Measurements from ENCODE around the gene TNF. TPM values are rescaled to one million over a fixed set of nuclear protein-coding genes. Genes with fewer than 3 reads are reported as not detected.

TNF gene
- total RNA-seq, 1 experiment from 2014 or later = 0.17 TPM

DNA sequence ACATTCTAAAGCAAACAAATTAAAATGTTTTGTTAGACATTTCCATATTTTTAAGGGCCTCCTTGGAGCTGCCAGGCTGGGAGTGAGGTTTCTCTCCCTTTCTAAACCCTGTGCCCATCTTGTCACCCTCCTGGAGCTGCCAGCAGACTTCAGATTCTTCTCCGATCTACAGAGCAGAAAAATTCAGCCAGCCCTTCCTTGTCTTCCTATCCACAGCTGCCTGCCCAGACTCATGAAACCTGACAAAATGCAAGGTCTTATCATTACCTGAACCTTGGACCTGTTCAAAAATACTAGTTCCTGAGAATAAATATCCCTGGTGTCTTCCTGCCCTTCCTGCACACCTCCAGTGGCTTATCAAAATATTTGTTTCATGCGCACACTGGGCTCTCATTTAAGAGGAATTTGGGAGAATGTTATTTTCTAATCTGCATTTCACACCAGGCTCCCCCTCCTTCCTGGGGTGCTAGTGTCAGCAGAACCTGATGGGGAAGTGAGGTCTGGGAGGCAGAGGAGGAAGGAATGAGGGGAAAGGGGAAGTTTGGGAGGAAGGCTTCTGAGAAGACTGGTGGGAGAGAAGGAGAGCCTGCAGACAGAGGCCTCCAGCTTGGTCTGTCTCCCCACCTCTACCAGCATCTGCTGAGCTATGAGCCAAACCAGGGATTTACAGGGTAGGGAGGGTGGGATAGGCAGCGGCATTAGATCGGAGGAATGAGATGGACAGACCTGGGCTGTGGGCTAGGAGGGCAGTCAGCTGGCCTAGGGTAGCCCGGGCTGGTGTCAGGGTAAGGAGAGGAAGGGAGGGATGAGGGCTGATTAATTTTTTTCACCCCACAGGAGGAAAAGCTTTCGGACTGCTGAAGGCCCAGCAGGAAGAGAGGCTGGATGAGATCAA lies 39.6 kb downstream of the TNF start, which contains the start of gene AIF1:
Gene AIF1, plus strand, starts transcription at position 551 of the 895 bp plus-strand sequence. Its CDS starts 96 bp downstream, at position 647.
- no TSS peak for BruUV-seq (replicated peaks)
- H3K27me3 ChIP-seq (replicated peaks; ENCODE audit: insufficient read depth, low read depth, low read length, poor library complexity) = no peaks in the 10 kb centered on the region
- TF ChIP-seq, protein P1, sequence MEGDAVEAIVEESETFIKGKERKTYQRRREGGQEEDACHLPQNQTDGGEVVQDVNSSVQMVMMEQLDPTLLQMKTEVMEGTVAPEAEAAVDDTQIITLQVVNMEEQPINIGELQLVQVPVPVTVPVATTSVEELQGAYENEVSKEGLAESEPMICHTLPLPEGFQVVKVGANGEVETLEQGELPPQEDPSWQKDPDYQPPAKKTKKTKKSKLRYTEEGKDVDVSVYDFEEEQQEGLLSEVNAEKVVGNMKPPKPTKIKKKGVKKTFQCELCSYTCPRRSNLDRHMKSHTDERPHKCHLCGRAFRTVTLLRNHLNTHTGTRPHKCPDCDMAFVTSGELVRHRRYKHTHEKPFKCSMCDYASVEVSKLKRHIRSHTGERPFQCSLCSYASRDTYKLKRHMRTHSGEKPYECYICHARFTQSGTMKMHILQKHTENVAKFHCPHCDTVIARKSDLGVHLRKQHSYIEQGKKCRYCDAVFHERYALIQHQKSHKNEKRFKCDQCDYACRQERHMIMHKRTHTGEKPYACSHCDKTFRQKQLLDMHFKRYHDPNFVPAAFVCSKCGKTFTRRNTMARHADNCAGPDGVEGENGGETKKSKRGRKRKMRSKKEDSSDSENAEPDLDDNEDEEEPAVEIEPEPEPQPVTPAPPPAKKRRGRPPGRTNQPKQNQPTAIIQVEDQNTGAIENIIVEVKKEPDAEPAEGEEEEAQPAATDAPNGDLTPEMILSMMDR (conservative IDR thresholded peaks at IDR 0.05; ENCODE audit: low read depth, low read length) = no peak
- TF ChIP-seq EZH2 (IDR thresholded peaks at IDR 0.05; ENCODE audit: borderline replicate concordance, low read depth, low read length, poor library complexity, severe bottlenecking) = no peak
- no peaks in the 10 kb centered on the region for H3K36me3 ChIP-seq (ENCODE audit: insufficient read depth, low read length, poor library complexity, severe bottlenecking)
- H3K27ac ChIP-seq (ENCODE audit: low read depth, low read length, poor library complexity, severe bottlenecking) = peak within 1 kb of the TSS; percentile 14
- no peaks in the 10 kb centered on the region for H3K9me3 ChIP-seq (ENCODE audit: low read depth, low read length, poor library complexity, severe bottlenecking)
- H3K4me1 ChIP-seq (ENCODE audit: insufficient read depth, low read length, poor library complexity, severe bottlenecking) = peaks cover 11% of the 10 kb centered on the region
- no peak within 1 kb of the TSS for H3K4me3 ChIP-seq (ENCODE audit: low read depth, low read length, poor library complexity, severe bottlenecking)
- intact Hi-C loops (cut with micrococcal nuclease; ENCODE audit: unreplicated experiment) = loop anchor here (1.0 kb wide), 1 partner anchor 31 kb away; no protein-coding TSS in a partner anchor
- CTCF ChIA-PET = no interaction called here
- POLR2A ChIA-PET (ENCODE audit: low non-redundant PET) = no interaction called here
- no peak for DNase-seq (ENCODE audit: low spot score)

- POLR2A ChIA-PET (ENCODE audit: low non-redundant PET) = no interaction called here
- H3K27ac ChIP-seq (ENCODE audit: low read depth, low read length, poor library complexity, severe bottlenecking) = no peak overlapping the region
- H3K4me3 ChIP-seq (ENCODE audit: low read depth, low read length, poor library complexity, severe bottlenecking) = no peak overlapping the region
- intact Hi-C loops (cut with micrococcal nuclease; ENCODE audit: unreplicated experiment) = loop anchor here (1.0 kb wide), 1 partner anchor 31 kb away; no protein-coding TSS in a partner anchor
- TF ChIP-seq, protein P1 (conservative IDR thresholded peaks at IDR 0.05; ENCODE audit: low read depth, low read length) = no peak
- no peak for TF ChIP-seq EZH2 (IDR thresholded peaks at IDR 0.05; ENCODE audit: borderline replicate concordance, low read depth, low read length, poor library complexity, severe bottlenecking)
- H3K27me3 ChIP-seq (replicated peaks; ENCODE audit: insufficient read depth, low read depth, low read length, poor library complexity) = no peaks in the 10 kb centered on the region
- no peaks in the 10 kb centered on the region for H3K36me3 ChIP-seq (ENCODE audit: insufficient read depth, low read length, poor library complexity, severe bottlenecking)
- BruUV-seq (replicated peaks) = no TSS peak
- no peaks in the 10 kb centered on the region for H3K9me3 ChIP-seq (ENCODE audit: low read depth, low read length, poor library complexity, severe bottlenecking)
- peaks cover 11% of the 10 kb centered on the region for H3K4me1 ChIP-seq (ENCODE audit: insufficient read depth, low read length, poor library complexity, severe bottlenecking)
- CTCF ChIA-PET = no interaction called here
- DNase-seq (ENCODE audit: low spot score) = no peak
Observed at GRCh38 chr6:31615748-31616147, 40.4 kb downstream of the TNF start.

- H3K4me3 ChIP-seq (ENCODE audit: low read depth, low read length, poor library complexity, severe bottlenecking) = no peak overlapping the region
- DNase-seq (ENCODE audit: low spot score) = no peak
- no peaks in the 10 kb centered on the region for H3K27me3 ChIP-seq (replicated peaks; ENCODE audit: insufficient read depth, low read depth, low read length, poor library complexity)
- H3K27ac ChIP-seq (ENCODE audit: low read depth, low read length, poor library complexity, severe bottlenecking) = no peak overlapping the region
- ChIA-PET CTCF (no interaction called here), POLR2A (ENCODE audit: low non-redundant PET) (no interaction called here)
- intact Hi-C loops (cut with micrococcal nuclease; ENCODE audit: unreplicated experiment) = no loop called here
- no peak for TF ChIP-seq EZH2 (IDR thresholded peaks at IDR 0.05; ENCODE audit: borderline replicate concordance, low read depth, low read length, poor library complexity, severe bottlenecking)
- TF ChIP-seq, protein P1 (conservative IDR thresholded peaks at IDR 0.05; ENCODE audit: low read depth, low read length) = no peak
- H3K9me3 ChIP-seq (ENCODE audit: low read depth, low read length, poor library complexity, severe bottlenecking) = no peaks in the 10 kb centered on the region
- H3K4me1 ChIP-seq (ENCODE audit: insufficient read depth, low read length, poor library complexity, severe bottlenecking) = peaks cover 12% of the 10 kb centered on the region
- peaks cover 5% of the 10 kb centered on the region for H3K36me3 ChIP-seq (ENCODE audit: insufficient read depth, low read length, poor library complexity, severe bottlenecking)
- BruUV-seq (replicated peaks) = no TSS peak
Observed at GRCh38 chr6:31617010-31617409, 41.6 kb downstream of the TNF start.

Measured in A673 (cell line).